ENCODE results near the gene ABI3BP. TPM values are rescaled to one million over a fixed set of nuclear protein-coding genes. Genes with fewer than 3 reads are reported as not detected.

The ABI3BP gene
- total and polyA plus RNA-seq, 10 of the 15 experiments (the other 5 are each of a cell fraction or from before 2014, with no cell fraction given): 0.03 to 0.42 (median 0.11) TPM; not detected in 4

DNA sequence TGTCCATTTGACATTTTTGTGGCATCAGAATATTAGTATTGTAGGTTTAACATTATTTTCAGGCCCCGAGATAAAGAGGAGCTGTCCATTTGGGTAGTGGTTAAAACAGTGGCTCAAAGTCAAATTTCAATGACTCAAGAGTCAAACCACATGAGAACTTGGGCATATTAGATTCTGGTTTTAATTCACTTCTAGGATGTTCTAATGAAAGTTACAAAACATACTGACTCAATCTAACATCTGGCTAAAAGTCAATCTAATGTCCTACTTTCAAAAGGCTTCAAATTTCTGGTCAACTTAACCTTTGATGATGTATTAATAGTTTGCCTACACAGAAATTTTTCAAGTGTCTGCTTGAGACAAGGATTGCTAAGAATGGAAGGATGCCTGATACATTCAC lies 112.4 kb downstream of the ABI3BP start:
- TF ChIP-seq ETV6 (conservative IDR thresholded peaks at IDR 0.05 in 1 of 2, IDR thresholded peaks at IDR 0.05 in 1 of 2; ENCODE audit: borderline replicate concordance in 1 of 2, low read depth in 1 of 2): no peak
- TF ChIP-seq ZBTB40 (IDR thresholded peaks at IDR 0.05; ENCODE audit: borderline replicate concordance): no peak
- TF ChIP-seq BRCA1 (IDR thresholded peaks at IDR 0.05; ENCODE audit: low read depth, low read length): no peak
- TF ChIP-seq NFIC (IDR thresholded peaks at IDR 0.05; ENCODE audit: low read depth, low read length): no peak
- TF ChIP-seq ZNF217 (IDR thresholded peaks at IDR 0.05): no peak
- TF ChIP-seq NR2C1 (IDR thresholded peaks at IDR 0.05): no peak
- TF ChIP-seq PAX8 (IDR thresholded peaks at IDR 0.05): no peak
- TF ChIP-seq PML (IDR thresholded peaks at IDR 0.05; ENCODE audit: low read length): no peak
- TF ChIP-seq TAF1 (IDR thresholded peaks at IDR 0.05; ENCODE audit: borderline replicate concordance, low read depth, low read length): no peak
- no peak for TF ChIP-seq RAD21 (IDR thresholded peaks at IDR 0.05; ENCODE audit: insufficient read depth, low read depth, low read length)
- no peak for TF ChIP-seq FOXM1 (IDR thresholded peaks at IDR 0.05; ENCODE audit: low read depth, low read length)
- no peak for TF ChIP-seq FOXK2 (IDR thresholded peaks at IDR 0.05)
- Histone ChIP-seq H3K79me2 (ENCODE audit: control insufficient read depth, insufficient read depth, low read length) (no peaks in the 10 kb centered on the region), H3K27ac (ENCODE audit: control insufficient read depth, insufficient read depth) (no peak overlapping the region), H3K27me3 (replicated peaks in 1 of 2; ENCODE audit: control insufficient read depth in 2 of 2, insufficient read depth in 2 of 2, low read length in 1 of 2) (no peaks in the 10 kb centered on the region), H3K4me3 (no peak overlapping the region), H4K20me1 (ENCODE audit: control insufficient read depth, insufficient read depth) (no peaks in the 10 kb centered on the region), H3K4me2 (ENCODE audit: control insufficient read depth, insufficient read depth) (no peak overlapping the region), H3K36me3 (ENCODE audit: control insufficient read depth in 2 of 2, insufficient read depth in 2 of 2, low read length in 1 of 2) (no peaks in the 10 kb centered on the region), H3K4me1 (ENCODE audit: control insufficient read depth, insufficient read depth, low read length) (no peaks in the 10 kb centered on the region), H3K9ac (ENCODE audit: control insufficient read depth, insufficient read depth, low read length) (no peak overlapping the region), H3K9me3 (replicated peaks; ENCODE audit: control insufficient read depth, insufficient read depth, low read length) (no peaks in the 10 kb centered on the region), H2AFZ (ENCODE audit: control insufficient read depth, low read depth, low read length) (no peak overlapping the region)
- no TSS peak for BruUV-seq (replicated peaks)
- RAD21 ChIA-PET (ENCODE audit: unreplicated experiment): no interaction called here
- SMC1A ChIA-PET (ENCODE audit: uncharacterized antibody, unreplicated experiment): interaction anchor here (1.6 kb wide), 1 partner anchor 11 kb away, joined by 3 read pairs; no protein-coding TSS in a partner anchor
- POLR2A ChIA-PET: no interaction called here
- WGBS (ENCODE audit: insufficient coverage, insufficient replicate concordance, low lambda C conversion rate, missing lambda C conversion rate): 80% methylated on average over 1 of the region's 1 CpG
- FAIRE-seq (no peak), DNase-seq (ENCODE audit: low read depth, low spot score) (no peak), ATAC-seq (no peak)
- intact Hi-C loops (cut with micrococcal nuclease; ENCODE audit: unreplicated experiment) (no loop called here), in situ Hi-C loops (cut with MboI) (no loop called here)
- CTCF ChIA-PET: no interaction called here
